ENCODE results near the gene SWSAP1.

SWSAP1 gene

GRCh38 chr19:11339254-11340098 lies 35.0 kb upstream of the SWSAP1 start, which contains the start of gene RAB3D:
TSS of gene RAB3D (minus strand) at chr19:11339657. CDS start at chr19:11337399, 2,258 bp downstream.
- ChIA-PET CTCF (interaction anchor here (0.5 to 0.9 kb wide), 8 partner anchors 11 to 512 kb away, joined by 3 to 5 read pairs (median 3); no protein-coding TSS in a partner anchor), POLR2A (interaction anchor here (1.0 to 2.2 kb wide), 5 partner anchors 8 to 90 kb away, joined by 3 to 12 read pairs (median 3); partner anchors contain the start of gene SWSAP1)
- Histone ChIP-seq H3K4me1 (ENCODE audit: control insufficient read depth, insufficient read depth, low read length) (no peaks in the 10 kb centered on the region), H3K36me3 (ENCODE audit: control insufficient read depth in 2 of 2, insufficient read depth in 1 of 2, low read length in 2 of 2) (peaks cover 0 to 34% of the 10 kb centered on the region in 2 experiments; a peak in 2 of 3 replicates), H3K27ac (ENCODE audit: extremely low read depth, low read depth, low read length) (peak within 1 kb of the TSS; percentile 47; the same call in 1 of the 2 replicates), H3K9me3 (ENCODE audit: control insufficient read depth, insufficient read depth, low read depth, low read length) (no peaks in the 10 kb centered on the region), H3K4me3 (ENCODE audit: low read depth, low read length) (peak within 1 kb of the TSS; percentile 46)
- TF ChIP-seq ZNF132 (tag by site-specific recombination; IDR thresholded peaks at IDR 0.05; ENCODE audit: borderline replicate concordance) (no peak), KLF8 (tag by site-specific recombination; IDR thresholded peaks at IDR 0.05) (no peak; the same call in 1 of the 2 replicates), ZNF274 (IDR thresholded peaks at IDR 0.05; ENCODE audit: low read length) (no peak), ZNF274 (tag by site-specific recombination; IDR thresholded peaks at IDR 0.05; ENCODE audit: borderline replicate concordance) (no peak), GLIS1 (tag by site-specific recombination; IDR thresholded peaks at IDR 0.05) (peak; percentile 22; the same call in 1 of the 2 replicates), ZNF664 (tag by site-specific recombination; IDR thresholded peaks at IDR 0.05) (peak; percentile 90; the same call in 1 of the 2 replicates), ZNF837 (tag by site-specific recombination; IDR thresholded peaks at IDR 0.05) (no peak), PBX3 (CRISPR knock-in tag; IDR thresholded peaks at IDR 0.05) (no peak), ZNF677 (tag by site-specific recombination; IDR thresholded peaks at IDR 0.05) (no peak), ELK4 (IDR thresholded peaks at IDR 0.05; ENCODE audit: borderline replicate concordance, low read depth, low read length) (no peak), ZBTB48 (tag by site-specific recombination; IDR thresholded peaks at IDR 0.05) (no peak), ZNF112 (tag by site-specific recombination; IDR thresholded peaks at IDR 0.05) (no peak), ZNF580 (tag by site-specific recombination; IDR thresholded peaks at IDR 0.05) (peak; percentile 18; the same call in 1 of the 2 replicates), GLIS2 (tag by site-specific recombination; IDR thresholded peaks at IDR 0.05) (peak; percentile 58), ZNF335 (tag by site-specific recombination; conservative IDR thresholded peaks at IDR 0.05) (no peak), ZBTB21 (tag by site-specific recombination; IDR thresholded peaks at IDR 0.05) (no peak), ZNF202 (tag by site-specific recombination; IDR thresholded peaks at IDR 0.05; ENCODE audit: borderline replicate concordance) (no peak), KLF16 (tag by site-specific recombination; IDR thresholded peaks at IDR 0.05) (no peak), BCL11B (tag by site-specific recombination; IDR thresholded peaks at IDR 0.05; ENCODE audit: low read depth) (peak; percentile 63; the same call in 1 of the 2 replicates), ZNF138 (tag by site-specific recombination; IDR thresholded peaks at IDR 0.05; ENCODE audit: borderline replicate concordance) (no peak)
- TF ChIP-seq, protein P1, sequence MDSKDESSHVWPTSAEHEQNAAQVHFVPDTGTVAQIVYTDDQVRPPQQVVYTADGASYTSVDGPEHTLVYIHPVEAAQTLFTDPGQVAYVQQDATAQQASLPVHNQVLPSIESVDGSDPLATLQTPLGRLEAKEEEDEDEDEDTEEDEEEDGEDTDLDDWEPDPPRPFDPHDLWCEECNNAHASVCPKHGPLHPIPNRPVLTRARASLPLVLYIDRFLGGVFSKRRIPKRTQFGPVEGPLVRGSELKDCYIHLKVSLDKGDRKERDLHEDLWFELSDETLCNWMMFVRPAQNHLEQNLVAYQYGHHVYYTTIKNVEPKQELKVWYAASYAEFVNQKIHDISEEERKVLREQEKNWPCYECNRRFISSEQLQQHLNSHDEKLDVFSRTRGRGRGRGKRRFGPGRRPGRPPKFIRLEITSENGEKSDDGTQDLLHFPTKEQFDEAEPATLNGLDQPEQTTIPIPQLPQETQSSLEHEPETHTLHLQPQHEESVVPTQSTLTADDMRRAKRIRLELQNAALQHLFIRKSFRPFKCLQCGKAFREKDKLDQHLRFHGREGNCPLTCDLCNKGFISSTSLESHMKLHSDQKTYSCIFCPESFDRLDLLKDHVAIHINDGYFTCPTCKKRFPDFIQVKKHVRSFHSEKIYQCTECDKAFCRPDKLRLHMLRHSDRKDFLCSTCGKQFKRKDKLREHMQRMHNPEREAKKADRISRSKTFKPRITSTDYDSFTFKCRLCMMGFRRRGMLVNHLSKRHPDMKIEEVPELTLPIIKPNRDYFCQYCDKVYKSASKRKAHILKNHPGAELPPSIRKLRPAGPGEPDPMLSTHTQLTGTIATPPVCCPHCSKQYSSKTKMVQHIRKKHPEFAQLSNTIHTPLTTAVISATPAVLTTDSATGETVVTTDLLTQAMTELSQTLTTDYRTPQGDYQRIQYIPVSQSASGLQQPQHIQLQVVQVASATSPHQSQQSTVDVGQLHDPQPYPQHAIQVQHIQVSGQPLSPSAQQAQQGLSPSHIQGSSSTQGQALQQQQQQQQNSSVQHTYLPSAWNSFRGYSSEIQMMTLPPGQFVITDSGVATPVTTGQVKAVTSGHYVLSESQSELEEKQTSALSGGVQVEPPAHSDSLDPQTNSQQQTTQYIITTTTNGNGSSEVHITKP (tag by site-specific recombination; IDR thresholded peaks at IDR 0.05), result 0 out of 2 replicates have a peak, but pooled peaks have one; percentile 55
- TF ChIP-seq, protein P2, sequence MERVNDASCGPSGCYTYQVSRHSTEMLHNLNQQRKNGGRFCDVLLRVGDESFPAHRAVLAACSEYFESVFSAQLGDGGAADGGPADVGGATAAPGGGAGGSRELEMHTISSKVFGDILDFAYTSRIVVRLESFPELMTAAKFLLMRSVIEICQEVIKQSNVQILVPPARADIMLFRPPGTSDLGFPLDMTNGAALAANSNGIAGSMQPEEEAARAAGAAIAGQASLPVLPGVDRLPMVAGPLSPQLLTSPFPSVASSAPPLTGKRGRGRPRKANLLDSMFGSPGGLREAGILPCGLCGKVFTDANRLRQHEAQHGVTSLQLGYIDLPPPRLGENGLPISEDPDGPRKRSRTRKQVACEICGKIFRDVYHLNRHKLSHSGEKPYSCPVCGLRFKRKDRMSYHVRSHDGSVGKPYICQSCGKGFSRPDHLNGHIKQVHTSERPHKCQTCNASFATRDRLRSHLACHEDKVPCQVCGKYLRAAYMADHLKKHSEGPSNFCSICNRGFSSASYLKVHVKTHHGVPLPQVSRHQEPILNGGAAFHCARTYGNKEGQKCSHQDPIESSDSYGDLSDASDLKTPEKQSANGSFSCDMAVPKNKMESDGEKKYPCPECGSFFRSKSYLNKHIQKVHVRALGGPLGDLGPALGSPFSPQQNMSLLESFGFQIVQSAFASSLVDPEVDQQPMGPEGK (tag by site-specific recombination; IDR thresholded peaks at IDR 0.05), result peak; percentile 69
- TF ChIP-seq, protein P3, sequence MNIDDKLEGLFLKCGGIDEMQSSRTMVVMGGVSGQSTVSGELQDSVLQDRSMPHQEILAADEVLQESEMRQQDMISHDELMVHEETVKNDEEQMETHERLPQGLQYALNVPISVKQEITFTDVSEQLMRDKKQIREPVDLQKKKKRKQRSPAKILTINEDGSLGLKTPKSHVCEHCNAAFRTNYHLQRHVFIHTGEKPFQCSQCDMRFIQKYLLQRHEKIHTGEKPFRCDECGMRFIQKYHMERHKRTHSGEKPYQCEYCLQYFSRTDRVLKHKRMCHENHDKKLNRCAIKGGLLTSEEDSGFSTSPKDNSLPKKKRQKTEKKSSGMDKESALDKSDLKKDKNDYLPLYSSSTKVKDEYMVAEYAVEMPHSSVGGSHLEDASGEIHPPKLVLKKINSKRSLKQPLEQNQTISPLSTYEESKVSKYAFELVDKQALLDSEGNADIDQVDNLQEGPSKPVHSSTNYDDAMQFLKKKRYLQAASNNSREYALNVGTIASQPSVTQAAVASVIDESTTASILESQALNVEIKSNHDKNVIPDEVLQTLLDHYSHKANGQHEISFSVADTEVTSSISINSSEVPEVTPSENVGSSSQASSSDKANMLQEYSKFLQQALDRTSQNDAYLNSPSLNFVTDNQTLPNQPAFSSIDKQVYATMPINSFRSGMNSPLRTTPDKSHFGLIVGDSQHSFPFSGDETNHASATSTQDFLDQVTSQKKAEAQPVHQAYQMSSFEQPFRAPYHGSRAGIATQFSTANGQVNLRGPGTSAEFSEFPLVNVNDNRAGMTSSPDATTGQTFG (tag by site-specific recombination; IDR thresholded peaks at IDR 0.05; ENCODE audit: borderline replicate concordance), result no peak
- TF ChIP-seq, protein P4, sequence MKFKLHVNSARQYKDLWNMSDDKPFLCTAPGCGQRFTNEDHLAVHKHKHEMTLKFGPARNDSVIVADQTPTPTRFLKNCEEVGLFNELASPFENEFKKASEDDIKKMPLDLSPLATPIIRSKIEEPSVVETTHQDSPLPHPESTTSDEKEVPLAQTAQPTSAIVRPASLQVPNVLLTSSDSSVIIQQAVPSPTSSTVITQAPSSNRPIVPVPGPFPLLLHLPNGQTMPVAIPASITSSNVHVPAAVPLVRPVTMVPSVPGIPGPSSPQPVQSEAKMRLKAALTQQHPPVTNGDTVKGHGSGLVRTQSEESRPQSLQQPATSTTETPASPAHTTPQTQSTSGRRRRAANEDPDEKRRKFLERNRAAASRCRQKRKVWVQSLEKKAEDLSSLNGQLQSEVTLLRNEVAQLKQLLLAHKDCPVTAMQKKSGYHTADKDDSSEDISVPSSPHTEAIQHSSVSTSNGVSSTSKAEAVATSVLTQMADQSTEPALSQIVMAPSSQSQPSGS (tag by site-specific recombination; IDR thresholded peaks at IDR 0.05; ENCODE audit: low read depth), result no peak
